SW 1271 (cell line): Measurements from ENCODE around the gene CALM3.

Experiments
- DNase-seq, 2 experiments: peaks; one replicate each; lab custom pipeline; 2025; lab: John Stamatoyannopoulos, UW

Gene CALM3

GRCh38 chr19:46637224-46637623 lies 36.1 kb downstream of the CALM3 start:
- DNase-seq = no peak

- DNase-seq = no peak
These were observed 38.4 kb downstream of the CALM3 start for GRCh38 chr19:46639358-46640182.

DNA sequence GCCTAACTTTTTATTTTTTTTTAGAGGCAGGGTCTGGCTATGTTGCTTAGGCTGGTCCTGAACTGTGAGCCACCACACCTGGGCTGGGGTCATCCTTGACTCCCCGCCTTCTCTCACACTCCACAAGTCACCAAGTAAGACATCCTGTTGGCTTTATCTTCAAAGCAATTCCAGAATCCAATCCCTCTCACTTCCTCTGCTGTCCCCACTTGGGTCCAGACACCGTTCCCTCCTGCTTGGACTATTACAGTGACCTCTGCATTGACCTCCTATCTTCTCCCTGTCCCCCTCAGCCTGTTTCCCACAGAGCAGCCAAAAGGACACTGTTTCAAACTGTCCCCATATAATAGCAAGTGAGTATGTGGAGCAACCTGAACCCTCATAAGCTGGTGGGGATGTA lies 39.5 kb downstream of the CALM3 start:
- DNase-seq = no peak

DNA sequence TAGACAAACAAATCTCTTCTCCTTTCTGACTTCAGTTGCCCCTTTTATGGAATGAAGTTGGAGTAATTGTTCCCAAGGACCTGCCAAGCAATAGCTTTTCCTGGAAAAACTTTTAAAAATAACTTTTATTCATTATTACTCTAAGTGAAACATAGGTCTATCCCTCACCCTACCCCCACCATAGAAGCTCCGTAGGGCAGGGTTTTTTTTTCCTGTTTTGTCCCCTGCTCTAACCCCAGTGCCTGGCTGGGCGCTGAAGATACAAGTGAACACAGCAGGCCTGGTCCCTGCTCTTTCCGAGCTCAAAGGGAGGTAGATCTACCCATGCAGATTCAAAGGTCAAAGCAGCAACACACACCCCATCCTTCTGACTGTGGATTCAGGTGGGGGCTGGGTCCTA lies 43.6 kb downstream of the CALM3 start:
- DNase-seq = no peak

DNA sequence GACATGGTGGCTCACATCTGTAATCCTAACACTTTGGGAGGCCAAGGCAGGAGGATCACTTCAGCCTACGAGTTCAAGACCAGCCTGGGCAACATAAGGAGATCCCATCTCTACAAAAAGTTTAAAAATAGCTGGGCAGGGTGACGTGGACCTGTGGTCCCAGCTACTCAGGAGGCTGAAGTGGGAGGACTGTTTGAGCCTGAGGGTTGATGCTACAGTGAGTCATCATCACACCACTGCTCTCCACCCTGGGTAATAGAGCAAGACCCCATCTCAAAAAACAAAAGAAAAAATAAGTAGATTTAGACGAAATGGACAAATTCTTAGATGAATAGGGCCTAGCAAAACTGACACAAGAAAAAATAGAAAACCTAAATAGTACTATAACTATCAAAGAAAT lies 45.3 kb downstream of the CALM3 start:
- no peak for DNase-seq

- no peak for DNase-seq
These were observed 47.2 kb downstream of the CALM3 start for GRCh38 chr19:46648060-46648960.

DNA sequence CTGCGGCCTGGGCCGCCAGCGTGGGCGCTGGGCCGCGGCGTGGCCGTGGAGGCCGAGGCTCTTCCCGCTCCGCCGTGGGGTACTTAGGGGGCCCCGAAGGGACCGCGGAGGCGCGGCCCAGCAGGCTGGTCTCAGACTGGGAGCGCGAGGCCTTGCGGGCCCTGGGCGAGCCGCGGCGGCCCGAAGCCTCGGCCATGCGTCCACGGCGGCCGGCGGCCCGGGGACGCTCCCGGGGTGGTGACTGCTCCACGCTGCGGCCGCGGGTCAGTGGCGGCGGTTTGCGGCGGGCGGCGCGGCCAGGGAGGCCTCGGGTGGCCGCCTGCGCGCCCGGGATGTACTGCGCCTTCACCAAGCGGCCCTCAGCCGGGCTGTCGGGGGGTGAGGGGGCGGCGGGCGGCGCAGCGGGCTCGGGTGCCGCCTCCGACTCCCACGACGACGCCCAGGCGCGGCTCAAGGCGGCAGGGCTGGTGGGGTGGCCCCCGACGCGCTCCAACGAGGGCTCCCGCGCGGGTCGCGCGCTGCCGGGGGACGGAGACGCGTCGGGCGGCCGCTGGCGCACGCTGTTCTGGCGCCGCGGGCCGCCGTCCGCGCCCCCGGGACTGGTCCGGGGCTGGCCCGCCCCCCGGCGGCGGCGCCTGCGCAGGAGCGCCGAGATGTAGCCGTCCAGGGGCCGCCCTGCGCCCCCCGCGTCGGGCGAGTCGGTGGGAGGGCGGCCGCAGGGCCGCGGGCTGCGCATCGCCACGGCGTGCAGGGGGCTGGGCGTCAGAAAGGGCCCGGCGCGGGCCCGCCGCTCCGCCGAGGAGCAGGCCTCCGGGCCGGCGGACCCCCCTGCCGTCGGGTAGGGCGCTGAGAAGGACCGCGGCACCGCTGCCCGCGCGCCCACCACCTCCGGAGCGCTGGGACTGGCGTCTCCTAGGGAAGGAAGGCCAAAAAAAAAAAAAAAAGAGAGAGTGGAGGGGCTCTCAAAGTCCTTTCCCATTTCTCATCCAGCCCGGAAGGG lies 48.1 kb downstream of the CALM3 start:
- DNase-seq = no peak

- DNase-seq = no peak
These were observed 49.3 kb downstream of the CALM3 start for GRCh38 chr19:46650445-46650844.

GRCh38 chr19:46654621-46655152 lies 53.6 kb downstream of the CALM3 start:
- no peak for DNase-seq

DNA sequence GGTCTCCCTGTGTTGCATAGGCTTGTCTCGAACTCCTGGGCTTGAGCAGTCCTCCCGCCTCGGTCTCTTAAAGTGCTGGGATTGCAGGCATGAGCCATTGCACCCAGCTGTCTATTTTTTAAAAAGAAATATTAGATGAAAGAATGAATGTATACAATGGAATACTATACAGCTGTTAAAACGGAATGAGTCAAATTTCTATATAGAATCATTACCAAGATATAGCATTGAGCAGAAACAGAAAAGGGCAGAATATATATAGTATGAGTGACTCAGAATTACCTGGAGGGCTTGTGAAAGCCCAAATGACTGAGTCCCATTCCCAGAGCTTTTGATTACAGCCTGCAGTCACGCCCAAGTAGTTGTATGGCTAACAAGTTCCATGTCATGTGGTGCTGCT lies 55.4 kb downstream of the CALM3 start:
- DNase-seq = no peak

GRCh38 chr19:46659151-46660007 lies 58.2 kb downstream of the CALM3 start:
- no peak for DNase-seq

- DNase-seq = no peak
These were observed 58.9 kb downstream of the CALM3 start for GRCh38 chr19:46660008-46660517.
